ENCODE measurements around the gene TMEM9B. TPM values are rescaled to one million over a fixed set of nuclear protein-coding genes. Genes with fewer than 3 reads are reported as not detected.
A peak's percentile ranks its signal among the peaks of the same experiment; 100 is the strongest.
"Not testable (repeated sequence)": the region's sequence is repeated elsewhere in the genome, so short reads cannot be mapped to it uniquely, and the experiment has no call there.

TMEM9B gene
- total and polyA plus RNA-seq, 9 of the 15 experiments (the other 6 are each of a cell fraction or from before 2014, with no cell fraction given), result 7.7 to 20.0 (median 14.0) TPM

DNA sequence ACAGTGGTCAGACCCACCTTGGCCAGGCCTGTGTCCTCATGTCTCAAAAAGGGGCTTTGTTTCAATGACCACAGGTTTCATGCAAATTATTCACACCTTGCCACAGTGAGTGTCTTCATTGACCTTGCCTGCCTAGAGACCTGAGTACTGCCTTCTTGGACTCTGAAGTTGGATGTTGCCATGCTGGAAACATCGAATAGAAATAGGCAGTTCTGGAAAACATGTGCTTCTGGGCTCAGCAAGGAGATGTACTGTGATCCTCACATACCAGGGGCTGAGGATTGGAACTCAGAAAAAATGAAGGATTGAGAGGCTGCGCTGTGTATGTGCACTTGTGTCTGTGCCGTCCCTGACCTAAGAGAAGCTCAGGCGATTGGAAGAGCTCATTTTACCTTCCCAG is 49.1 kb upstream of the TMEM9B start (continued):
- TF ChIP-seq, protein P1, sequence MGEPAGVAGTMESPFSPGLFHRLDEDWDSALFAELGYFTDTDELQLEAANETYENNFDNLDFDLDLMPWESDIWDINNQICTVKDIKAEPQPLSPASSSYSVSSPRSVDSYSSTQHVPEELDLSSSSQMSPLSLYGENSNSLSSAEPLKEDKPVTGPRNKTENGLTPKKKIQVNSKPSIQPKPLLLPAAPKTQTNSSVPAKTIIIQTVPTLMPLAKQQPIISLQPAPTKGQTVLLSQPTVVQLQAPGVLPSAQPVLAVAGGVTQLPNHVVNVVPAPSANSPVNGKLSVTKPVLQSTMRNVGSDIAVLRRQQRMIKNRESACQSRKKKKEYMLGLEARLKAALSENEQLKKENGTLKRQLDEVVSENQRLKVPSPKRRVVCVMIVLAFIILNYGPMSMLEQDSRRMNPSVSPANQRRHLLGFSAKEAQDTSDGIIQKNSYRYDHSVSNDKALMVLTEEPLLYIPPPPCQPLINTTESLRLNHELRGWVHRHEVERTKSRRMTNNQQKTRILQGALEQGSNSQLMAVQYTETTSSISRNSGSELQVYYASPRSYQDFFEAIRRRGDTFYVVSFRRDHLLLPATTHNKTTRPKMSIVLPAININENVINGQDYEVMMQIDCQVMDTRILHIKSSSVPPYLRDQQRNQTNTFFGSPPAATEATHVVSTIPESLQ (CRISPR knock-in tag; IDR thresholded peaks at IDR 0.05), result no peak
- TF ChIP-seq ZNF778 (CRISPR knock-in tag; IDR thresholded peaks at IDR 0.05), result no peak
- no peak for TF ChIP-seq RFX7 (CRISPR knock-in tag; IDR thresholded peaks at IDR 0.05)

DNA sequence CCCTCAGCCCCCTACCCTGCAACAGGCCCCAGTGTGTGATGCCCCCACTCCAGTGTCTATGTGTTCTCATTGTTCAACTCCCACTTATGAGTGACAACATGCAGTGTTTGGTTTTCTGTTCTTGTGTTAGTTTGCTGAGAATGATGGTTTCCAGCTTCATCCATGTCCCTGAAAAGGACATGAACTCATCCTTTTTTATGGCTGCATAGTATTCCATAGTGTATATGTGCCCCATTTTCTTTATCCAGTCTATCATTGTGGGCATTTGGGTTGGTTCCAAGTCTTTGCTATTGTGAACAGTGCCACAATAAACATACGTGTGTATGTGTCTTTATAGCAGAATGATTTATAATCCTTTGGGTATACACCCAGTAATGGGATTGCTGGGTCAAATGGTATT is 45.3 kb upstream of the TMEM9B start:
- H3K27ac ChIP-seq (ENCODE audit: extremely low read depth, low read depth, low read length); H3K9ac ChIP-seq (ENCODE audit: insufficient read depth in 1 of 2, low read depth in 2 of 2, low read length in 2 of 2); H3K9me3 ChIP-seq (replicated peaks; ENCODE audit: control insufficient read depth, insufficient read depth, low read depth, low read length); intact Hi-C loops (cut with micrococcal nuclease); H3K79me2 ChIP-seq (ENCODE audit: control insufficient read depth, insufficient read depth, low read length); CTCF ChIA-PET (ENCODE audit: low intra/inter-chr PET ratio); in situ Hi-C loops (cut with MboI); H3K4me3 ChIP-seq; H3K4me2 ChIP-seq (ENCODE audit: insufficient read depth, low read length); H3K27me3 ChIP-seq (ENCODE audit: control insufficient read depth in 2 of 2, insufficient read depth in 2 of 2, low read length in 2 of 2); H3K4me1 ChIP-seq (replicated peaks in 1 of 2; ENCODE audit: control insufficient read depth in 2 of 2, insufficient read depth in 2 of 2, low read length in 2 of 2); H2AFZ ChIP-seq (ENCODE audit: low read depth, low read length); H3K36me3 ChIP-seq (ENCODE audit: control insufficient read depth, insufficient read depth, low read length); FAIRE-seq; H3K9me1 ChIP-seq (ENCODE audit: control insufficient read depth, insufficient read depth, low read length); DNase-seq (ENCODE audit: extremely low read depth in 1 of 4, low spot score in 3 of 4); BruUV-seq (replicated peaks); H4K20me1 ChIP-seq (replicated peaks; ENCODE audit: control insufficient read depth, insufficient read depth, low read length); ATAC-seq; POLR2A ChIA-PET: not testable (repeated sequence)
- TF ChIP-seq KDM1A (IDR thresholded peaks at IDR 0.05) (0 out of 4 replicates have a peak, but pooled peaks of 1 of the 2 experiments have one; percentile 14), BCOR (IDR thresholded peaks at IDR 0.05) (peak; percentile 24; the same call in 1 of the 2 replicates), ZNF146 (CRISPR knock-in tag; IDR thresholded peaks at IDR 0.05; ENCODE audit: unreplicated experiment) (peak; percentile 73)
- 0% methylated on average over 1 of the region's 1 CpG for WGBS (ENCODE audit: insufficient coverage, low coverage, missing lambda C conversion rate)

Measured in K562 (cell line).